ENCODE results near the gene ZNF462.

The ZNF462 gene

GRCh38 chr9:106875529-106875928, 12.6 kb downstream of the ZNF462 start:
- TF ChIP-seq, protein P1, sequence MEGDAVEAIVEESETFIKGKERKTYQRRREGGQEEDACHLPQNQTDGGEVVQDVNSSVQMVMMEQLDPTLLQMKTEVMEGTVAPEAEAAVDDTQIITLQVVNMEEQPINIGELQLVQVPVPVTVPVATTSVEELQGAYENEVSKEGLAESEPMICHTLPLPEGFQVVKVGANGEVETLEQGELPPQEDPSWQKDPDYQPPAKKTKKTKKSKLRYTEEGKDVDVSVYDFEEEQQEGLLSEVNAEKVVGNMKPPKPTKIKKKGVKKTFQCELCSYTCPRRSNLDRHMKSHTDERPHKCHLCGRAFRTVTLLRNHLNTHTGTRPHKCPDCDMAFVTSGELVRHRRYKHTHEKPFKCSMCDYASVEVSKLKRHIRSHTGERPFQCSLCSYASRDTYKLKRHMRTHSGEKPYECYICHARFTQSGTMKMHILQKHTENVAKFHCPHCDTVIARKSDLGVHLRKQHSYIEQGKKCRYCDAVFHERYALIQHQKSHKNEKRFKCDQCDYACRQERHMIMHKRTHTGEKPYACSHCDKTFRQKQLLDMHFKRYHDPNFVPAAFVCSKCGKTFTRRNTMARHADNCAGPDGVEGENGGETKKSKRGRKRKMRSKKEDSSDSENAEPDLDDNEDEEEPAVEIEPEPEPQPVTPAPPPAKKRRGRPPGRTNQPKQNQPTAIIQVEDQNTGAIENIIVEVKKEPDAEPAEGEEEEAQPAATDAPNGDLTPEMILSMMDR (IDR thresholded peaks at IDR 0.05), result no peak

- TF ChIP-seq, protein P1 (IDR thresholded peaks at IDR 0.05), result no peak
These were observed 14.4 kb downstream of the ZNF462 start for GRCh38 chr9:106877345-106877744.

GRCh38 chr9:106878081-106878837, 15.3 kb downstream of the ZNF462 start:
- TF ChIP-seq, protein P1 (IDR thresholded peaks at IDR 0.05), result no peak

DNA sequence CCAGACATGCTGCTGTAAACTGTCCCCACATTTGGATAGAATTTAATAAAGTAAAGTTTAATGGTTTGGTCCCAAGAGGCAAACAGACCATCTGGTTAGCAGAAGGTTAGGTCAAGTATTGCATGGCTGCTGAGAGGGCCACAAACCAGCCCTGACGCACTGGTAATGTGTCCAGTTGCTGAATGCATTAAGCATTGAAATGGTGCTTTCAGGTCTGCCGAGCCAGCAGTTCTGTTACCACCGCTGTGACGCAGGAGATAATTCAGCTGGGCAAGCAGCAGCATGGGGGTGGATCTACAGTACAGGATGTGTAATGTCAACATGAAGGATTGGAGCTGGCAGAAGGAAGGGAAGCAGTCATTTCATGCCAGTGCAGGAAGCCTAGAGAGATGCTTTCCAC, 16.0 kb downstream of the ZNF462 start:
- TF ChIP-seq, protein P1 (IDR thresholded peaks at IDR 0.05), result no peak

GRCh38 chr9:106879439-106879882, 16.5 kb downstream of the ZNF462 start:
- TF ChIP-seq, protein P1 (IDR thresholded peaks at IDR 0.05), result no peak

DNA sequence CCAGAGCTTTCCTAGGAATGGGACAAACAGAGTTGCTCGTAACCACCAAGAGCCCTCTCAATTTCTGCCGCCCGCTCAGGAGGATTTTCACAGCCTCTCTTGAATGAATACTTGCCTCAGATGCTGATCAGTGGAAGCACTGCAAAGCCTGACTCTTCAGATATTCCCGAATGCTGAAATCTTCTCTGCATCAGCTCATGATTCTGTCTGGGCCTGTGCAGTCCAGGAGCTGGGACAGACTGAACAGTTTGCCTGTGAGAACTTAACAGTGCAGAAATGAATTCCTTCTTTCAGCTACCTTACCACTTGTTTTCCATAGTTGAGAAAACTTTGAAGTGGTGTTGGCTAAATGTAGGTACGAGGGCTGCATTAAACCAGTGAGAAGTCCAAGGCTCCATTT, 17.1 kb downstream of the ZNF462 start:
- TF ChIP-seq, protein P1 (IDR thresholded peaks at IDR 0.05), result no peak

DNA sequence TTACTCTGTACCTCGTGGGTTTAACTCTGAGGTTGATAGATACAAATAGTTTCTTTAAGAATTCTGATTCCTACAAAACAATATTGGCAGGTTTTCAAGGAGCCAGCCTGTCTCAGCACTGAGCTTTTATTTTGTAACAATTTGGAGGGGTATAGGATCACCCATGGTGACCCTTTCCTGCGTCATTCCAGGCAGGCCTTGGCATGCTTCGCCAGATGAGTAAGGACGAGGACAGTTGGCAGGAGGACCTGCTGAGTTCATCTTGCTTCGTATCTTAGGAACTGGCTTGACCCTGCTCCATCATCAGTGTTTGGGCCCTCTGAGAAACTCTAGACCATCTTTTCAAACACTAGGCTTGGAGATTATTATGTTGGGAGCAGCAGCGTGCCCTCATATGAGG, 17.9 kb downstream of the ZNF462 start:
- TF ChIP-seq, protein P1 (IDR thresholded peaks at IDR 0.05), result no peak
